Measurements from ENCODE around the gene RFNG. TPM values are rescaled to one million over a fixed set of nuclear protein-coding genes. Genes with fewer than 3 reads are reported as not detected.

RFNG gene
- total RNA-seq, 1 donor = 33.3 TPM

- no peak for DNase-seq (ENCODE audit: low read depth)
- H3K4me3 ChIP-seq (ENCODE audit: low read depth, low read length) = no peak overlapping the region
- no peak for TF ChIP-seq CTCF (IDR thresholded peaks at IDR 0.05; ENCODE audit: insufficient read depth, low read length)
Observed at GRCh38 chr17:82055965-82056728, 4.5 kb upstream of the RFNG start.

GRCh38 chr17:82055023-82055964, 3.7 kb upstream of the RFNG start:
- no peak for TF ChIP-seq CTCF (IDR thresholded peaks at IDR 0.05; ENCODE audit: insufficient read depth, low read length)
- no peak overlapping the region for H3K4me3 ChIP-seq (ENCODE audit: low read depth, low read length)
- DNase-seq (ENCODE audit: low read depth) = no peak

- H3K4me3 ChIP-seq (ENCODE audit: low read depth, low read length) = no peak overlapping the region
- DNase-seq (ENCODE audit: low read depth) = no peak
- TF ChIP-seq CTCF (IDR thresholded peaks at IDR 0.05; ENCODE audit: insufficient read depth, low read length) = no peak
Observed at GRCh38 chr17:82054351-82055022, 2.9 kb upstream of the RFNG start.

- no peak for TF ChIP-seq CTCF (IDR thresholded peaks at IDR 0.05; ENCODE audit: insufficient read depth, low read length)
- H3K4me3 ChIP-seq (ENCODE audit: low read depth, low read length) = peak overlapping the region; percentile 80
- DNase-seq (ENCODE audit: low read depth) = no peak
Observed at GRCh38 chr17:82053556-82054263, 2.1 kb upstream of the RFNG start.

- no peak for DNase-seq (ENCODE audit: low read depth)
- peak overlapping the region; percentile 80 for H3K4me3 ChIP-seq (ENCODE audit: low read depth, low read length)
- no peak for TF ChIP-seq CTCF (IDR thresholded peaks at IDR 0.05; ENCODE audit: insufficient read depth, low read length)
Observed at GRCh38 chr17:82053130-82053529, 1.5 kb upstream of the RFNG start.

GRCh38 chr17:82052638-82053059, 1.0 kb upstream of the RFNG start:
- H3K4me3 ChIP-seq (ENCODE audit: low read depth, low read length) = peak overlapping the region; percentile 80
- DNase-seq (ENCODE audit: low read depth) = no peak
- TF ChIP-seq CTCF (IDR thresholded peaks at IDR 0.05; ENCODE audit: insufficient read depth, low read length) = no peak
